ENCODE data around the gene CCDC178. TPM values are rescaled to one million over a fixed set of nuclear protein-coding genes. Genes with fewer than 3 reads are reported as not detected.

Gene CCDC178
- total RNA-seq, 2 donors from 2014 or later: not detected

- Mint-ChIP-seq H3K4me3 (no peak overlapping the region), H3K4me1 (ENCODE audit: low read depth) (no peaks in the 10 kb centered on the region), H3K27me3 (ENCODE audit: low read depth) (no peaks in the 10 kb centered on the region), H3K36me3 (ENCODE audit: insufficient read depth in 2 of 2) (no peaks in the 10 kb centered on the region), H3K27ac (no peak overlapping the region), H3K9me3 (no peaks in the 10 kb centered on the region)
- no peak for ATAC-seq (replicated peaks in 1 of 2)
- no peak for DNase-seq
Observed at GRCh38 chr18:32929213-32929612, 511.3 kb downstream of the CCDC178 start.

GRCh38 chr18:32922951-32923430 is 517.5 kb downstream of the CCDC178 start:
- peaks cover 0 to 2% of the 10 kb centered on the region in 2 donors for H3K9me3 Mint-ChIP-seq
- no peak overlapping the region for H3K4me3 Mint-ChIP-seq
- no peaks in the 10 kb centered on the region for H3K4me1 Mint-ChIP-seq (ENCODE audit: low read depth)
- H3K27ac Mint-ChIP-seq: no peak overlapping the region
- ATAC-seq (replicated peaks in 1 of 2): no peak
- H3K27me3 Mint-ChIP-seq (ENCODE audit: low read depth): no peaks in the 10 kb centered on the region
- DNase-seq: no peak
- no peaks in the 10 kb centered on the region for H3K36me3 Mint-ChIP-seq (ENCODE audit: insufficient read depth in 2 of 2)

- ATAC-seq (replicated peaks in 1 of 2): no peak
- H3K27ac Mint-ChIP-seq: no peak overlapping the region
- no peak overlapping the region for H3K4me3 Mint-ChIP-seq
- H3K9me3 Mint-ChIP-seq: peaks cover 0 to 2% of the 10 kb centered on the region in 2 donors
- no peaks in the 10 kb centered on the region for H3K4me1 Mint-ChIP-seq (ENCODE audit: low read depth)
- H3K36me3 Mint-ChIP-seq (ENCODE audit: insufficient read depth in 2 of 2): no peaks in the 10 kb centered on the region
- DNase-seq: no peak
- H3K27me3 Mint-ChIP-seq (ENCODE audit: low read depth): no peaks in the 10 kb centered on the region
Observed at GRCh38 chr18:32920796-32921787, 519.4 kb downstream of the CCDC178 start.

- Mint-ChIP-seq H3K9me3 (peaks cover 0 to 2% of the 10 kb centered on the region in 2 donors), H3K4me1 (ENCODE audit: low read depth) (no peaks in the 10 kb centered on the region), H3K27me3 (ENCODE audit: low read depth) (no peaks in the 10 kb centered on the region), H3K36me3 (ENCODE audit: insufficient read depth in 2 of 2) (no peaks in the 10 kb centered on the region), H3K27ac (no peak overlapping the region), H3K4me3 (no peak overlapping the region)
- ATAC-seq (replicated peaks in 1 of 2): peak in 1 of 2 donors; percentile 56
- DNase-seq: peak; percentile 0 to 1
Observed at GRCh38 chr18:32919799-32920198, 520.7 kb downstream of the CCDC178 start.

GRCh38 chr18:32918692-32919250 is 521.8 kb downstream of the CCDC178 start:
- no peaks in the 10 kb centered on the region for H3K36me3 Mint-ChIP-seq (ENCODE audit: insufficient read depth in 2 of 2)
- no peaks in the 10 kb centered on the region for H3K27me3 Mint-ChIP-seq (ENCODE audit: low read depth)
- no peak overlapping the region for H3K27ac Mint-ChIP-seq
- DNase-seq (no peak), ATAC-seq (replicated peaks in 1 of 2) (no peak)
- H3K4me1 Mint-ChIP-seq (ENCODE audit: low read depth): no peaks in the 10 kb centered on the region
- H3K4me3 Mint-ChIP-seq: no peak overlapping the region
- peaks cover 0 to 2% of the 10 kb centered on the region in 2 donors for H3K9me3 Mint-ChIP-seq

- ATAC-seq (replicated peaks in 1 of 2) (no peak), DNase-seq (no peak)
- H3K27me3 Mint-ChIP-seq (ENCODE audit: low read depth): no peaks in the 10 kb centered on the region
- H3K4me3 Mint-ChIP-seq: no peak overlapping the region
- H3K27ac Mint-ChIP-seq: no peak overlapping the region
- peaks cover 2 to 4% of the 10 kb centered on the region in 2 donors for H3K9me3 Mint-ChIP-seq
- no peaks in the 10 kb centered on the region for H3K4me1 Mint-ChIP-seq (ENCODE audit: low read depth)
- no peaks in the 10 kb centered on the region for H3K36me3 Mint-ChIP-seq (ENCODE audit: insufficient read depth in 2 of 2)
Observed at GRCh38 chr18:32915516-32915915, 525.0 kb downstream of the CCDC178 start.

- H3K4me3 Mint-ChIP-seq: no peak overlapping the region
- H3K4me1 Mint-ChIP-seq (ENCODE audit: low read depth): no peaks in the 10 kb centered on the region
- no peaks in the 10 kb centered on the region for H3K36me3 Mint-ChIP-seq (ENCODE audit: insufficient read depth in 2 of 2)
- no peak for ATAC-seq (replicated peaks in 1 of 2)
- peaks cover 6% of the 10 kb centered on the region in 2 donors for H3K9me3 Mint-ChIP-seq
- no peak for DNase-seq
- H3K27me3 Mint-ChIP-seq (ENCODE audit: low read depth): no peaks in the 10 kb centered on the region
- H3K27ac Mint-ChIP-seq: no peak overlapping the region
Observed at GRCh38 chr18:32911660-32912284, 528.7 kb downstream of the CCDC178 start.

GRCh38 chr18:32910694-32911296 is 529.7 kb downstream of the CCDC178 start:
- no peak for DNase-seq
- Mint-ChIP-seq H3K9me3 (peaks cover 6 to 7% of the 10 kb centered on the region in 2 donors), H3K4me1 (ENCODE audit: low read depth) (no peaks in the 10 kb centered on the region), H3K27me3 (ENCODE audit: low read depth) (no peaks in the 10 kb centered on the region), H3K36me3 (ENCODE audit: insufficient read depth in 2 of 2) (no peaks in the 10 kb centered on the region), H3K27ac (no peak overlapping the region), H3K4me3 (no peak overlapping the region)
- ATAC-seq (replicated peaks in 1 of 2): no peak

- no peak for DNase-seq
- no peak for ATAC-seq (replicated peaks in 1 of 2)
- no peak overlapping the region for H3K27ac Mint-ChIP-seq
- peaks cover 6 to 7% of the 10 kb centered on the region in 2 donors for H3K9me3 Mint-ChIP-seq
- H3K36me3 Mint-ChIP-seq (ENCODE audit: insufficient read depth in 2 of 2): no peaks in the 10 kb centered on the region
- H3K27me3 Mint-ChIP-seq (ENCODE audit: low read depth): no peaks in the 10 kb centered on the region
- no peaks in the 10 kb centered on the region for H3K4me1 Mint-ChIP-seq (ENCODE audit: low read depth)
- H3K4me3 Mint-ChIP-seq: no peak overlapping the region
Observed at GRCh38 chr18:32909798-32910561, 530.5 kb downstream of the CCDC178 start.

- Mint-ChIP-seq H3K27ac (no peak overlapping the region), H3K4me1 (ENCODE audit: low read depth) (no peaks in the 10 kb centered on the region), H3K36me3 (ENCODE audit: insufficient read depth in 2 of 2) (no peaks in the 10 kb centered on the region), H3K9me3 (peaks cover 6 to 7% of the 10 kb centered on the region in 2 donors), H3K4me3 (no peak overlapping the region), H3K27me3 (ENCODE audit: low read depth) (no peaks in the 10 kb centered on the region)
- DNase-seq: no peak
- ATAC-seq (replicated peaks in 1 of 2): no peak
Observed at GRCh38 chr18:32908424-32908805, 532.1 kb downstream of the CCDC178 start.

GRCh38 chr18:32907648-32908423 is 532.7 kb downstream of the CCDC178 start:
- H3K27ac Mint-ChIP-seq: no peak overlapping the region
- DNase-seq (no peak), ATAC-seq (replicated peaks in 1 of 2) (no peak)
- no peaks in the 10 kb centered on the region for H3K36me3 Mint-ChIP-seq (ENCODE audit: insufficient read depth in 2 of 2)
- H3K4me3 Mint-ChIP-seq: no peak overlapping the region
- H3K4me1 Mint-ChIP-seq (ENCODE audit: low read depth): no peaks in the 10 kb centered on the region
- H3K9me3 Mint-ChIP-seq: peaks cover 3 to 7% of the 10 kb centered on the region in 2 donors
- no peaks in the 10 kb centered on the region for H3K27me3 Mint-ChIP-seq (ENCODE audit: low read depth)

GRCh38 chr18:32907311-32907585 is 533.3 kb downstream of the CCDC178 start:
- ATAC-seq (replicated peaks in 1 of 2): no peak
- Mint-ChIP-seq H3K27ac (no peak overlapping the region), H3K4me3 (no peak overlapping the region), H3K27me3 (ENCODE audit: low read depth) (no peaks in the 10 kb centered on the region), H3K9me3 (peaks cover 2 to 5% of the 10 kb centered on the region in 2 donors), H3K36me3 (ENCODE audit: insufficient read depth in 2 of 2) (no peaks in the 10 kb centered on the region), H3K4me1 (ENCODE audit: low read depth) (no peaks in the 10 kb centered on the region)
- DNase-seq: no peak
